Calu3 (cell line): ENCODE results near the gene SLC11A2. TPM values are rescaled to one million over a fixed set of nuclear protein-coding genes. Genes with fewer than 3 reads are reported as not detected.

Source experiments
- BruUV-seq: library from RNA; stranded (reverse); fragments of 400-500 nt; replicated peaks from 2 replicates; lab custom pipeline; 2021; lab: Mats Ljungman, UMichigan
- CTCF ChIA-PET: fragments of 300-600 bp; sonication (Branson Sonifier 250); formaldehyde crosslinking; loops from one replicate; lab custom pipeline; 2022; ENCODE audit warnings: antibody characterized with exemption; lab: Charles Lee
- DNase-seq: peaks from one replicate; pipeline ENCODE4 v3.0.0; 2022
- H3K27ac Mint-ChIP-seq: one replicate; pipeline ENCODE4 v1.8.0; 2022; ENCODE audit warnings: mixed read lengths; ENCODE audit not compliant: unreplicated experiment
- H3K27me3 Mint-ChIP-seq: one replicate; pipeline ENCODE4 v1.8.0; 2022; ENCODE audit warnings: mixed read lengths; ENCODE audit not compliant: unreplicated experiment
- H3K36me3 Mint-ChIP-seq: one replicate; pipeline ENCODE4 v1.8.0; 2022; ENCODE audit warnings: mild to moderate bottlenecking, moderate library complexity, mixed read lengths; ENCODE audit not compliant: insufficient read depth, unreplicated experiment
- H3K4me1 Mint-ChIP-seq: one replicate; pipeline ENCODE4 v1.8.0; 2022; ENCODE audit warnings: mild to moderate bottlenecking, low read depth, mixed read lengths; ENCODE audit not compliant: unreplicated experiment
- H3K4me3 Mint-ChIP-seq: one replicate; pipeline ENCODE4 v1.8.0; 2022; ENCODE audit warnings: mild to moderate bottlenecking, low read depth, moderate library complexity, mixed read lengths; ENCODE audit not compliant: unreplicated experiment
- H3K9me3 Mint-ChIP-seq: one replicate; pipeline ENCODE4 v1.8.0; 2022; ENCODE audit warnings: low read depth, mixed read lengths; ENCODE audit not compliant: unreplicated experiment
- intact Hi-C: fragments of 100-400 bp; cut with micrococcal nuclease; formaldehyde crosslinking; loops from one replicate; pipeline ENCODE4 v1.10.0; 2022; ENCODE audit not compliant: unreplicated experiment
- total RNA-seq: library from RNA; stranded (reverse); gene quantifications from 2 replicates; pipeline ENCODE4 v1.2.3, GENCODE V29; 2022
- TF ChIP-seq, protein P1 (sequence below): fragments of 200-600 bp; IDR thresholded peaks from one replicate; pipeline ENCODE4 v1.8.0; 2022; ENCODE audit warnings: antibody characterized with exemption; ENCODE audit not compliant: unreplicated experiment

SLC11A2 gene
- total RNA-seq, 1 experiment from 2014 or later, result 51.3 TPM

DNA sequence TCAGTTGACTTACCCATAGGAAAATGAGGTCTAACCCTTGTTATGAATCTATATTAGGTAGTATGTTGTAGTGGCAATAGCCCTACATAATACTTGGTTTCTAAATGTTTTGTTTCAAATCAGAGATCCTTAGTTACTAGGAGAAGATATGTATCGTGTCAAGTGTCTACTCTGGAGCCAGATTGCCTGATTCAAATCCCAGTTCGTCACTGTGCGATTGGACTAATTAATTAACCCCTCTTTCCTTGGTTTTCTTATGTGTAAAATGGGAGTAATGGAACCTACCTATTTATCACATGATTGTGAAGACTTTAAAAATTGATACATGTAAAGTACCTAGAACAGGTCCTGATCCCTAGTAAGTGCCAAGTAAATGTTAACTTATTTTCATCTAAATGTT lies 23.3 kb upstream of the SLC11A2 start:
- TF ChIP-seq, protein P1, sequence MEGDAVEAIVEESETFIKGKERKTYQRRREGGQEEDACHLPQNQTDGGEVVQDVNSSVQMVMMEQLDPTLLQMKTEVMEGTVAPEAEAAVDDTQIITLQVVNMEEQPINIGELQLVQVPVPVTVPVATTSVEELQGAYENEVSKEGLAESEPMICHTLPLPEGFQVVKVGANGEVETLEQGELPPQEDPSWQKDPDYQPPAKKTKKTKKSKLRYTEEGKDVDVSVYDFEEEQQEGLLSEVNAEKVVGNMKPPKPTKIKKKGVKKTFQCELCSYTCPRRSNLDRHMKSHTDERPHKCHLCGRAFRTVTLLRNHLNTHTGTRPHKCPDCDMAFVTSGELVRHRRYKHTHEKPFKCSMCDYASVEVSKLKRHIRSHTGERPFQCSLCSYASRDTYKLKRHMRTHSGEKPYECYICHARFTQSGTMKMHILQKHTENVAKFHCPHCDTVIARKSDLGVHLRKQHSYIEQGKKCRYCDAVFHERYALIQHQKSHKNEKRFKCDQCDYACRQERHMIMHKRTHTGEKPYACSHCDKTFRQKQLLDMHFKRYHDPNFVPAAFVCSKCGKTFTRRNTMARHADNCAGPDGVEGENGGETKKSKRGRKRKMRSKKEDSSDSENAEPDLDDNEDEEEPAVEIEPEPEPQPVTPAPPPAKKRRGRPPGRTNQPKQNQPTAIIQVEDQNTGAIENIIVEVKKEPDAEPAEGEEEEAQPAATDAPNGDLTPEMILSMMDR, result no peak
- Mint-ChIP-seq H3K9me3 (no peaks in the 10 kb centered on the region), H3K36me3 (peaks cover 25% of the 10 kb centered on the region), H3K4me3 (peak overlapping the region; percentile 88), H3K4me1 (no peaks in the 10 kb centered on the region), H3K27me3 (no peaks in the 10 kb centered on the region), H3K27ac (no peak overlapping the region)
- intact Hi-C loops, result no loop called here
- BruUV-seq, result no TSS peak
- no peak for DNase-seq
- CTCF ChIA-PET, result no interaction called here

DNA sequence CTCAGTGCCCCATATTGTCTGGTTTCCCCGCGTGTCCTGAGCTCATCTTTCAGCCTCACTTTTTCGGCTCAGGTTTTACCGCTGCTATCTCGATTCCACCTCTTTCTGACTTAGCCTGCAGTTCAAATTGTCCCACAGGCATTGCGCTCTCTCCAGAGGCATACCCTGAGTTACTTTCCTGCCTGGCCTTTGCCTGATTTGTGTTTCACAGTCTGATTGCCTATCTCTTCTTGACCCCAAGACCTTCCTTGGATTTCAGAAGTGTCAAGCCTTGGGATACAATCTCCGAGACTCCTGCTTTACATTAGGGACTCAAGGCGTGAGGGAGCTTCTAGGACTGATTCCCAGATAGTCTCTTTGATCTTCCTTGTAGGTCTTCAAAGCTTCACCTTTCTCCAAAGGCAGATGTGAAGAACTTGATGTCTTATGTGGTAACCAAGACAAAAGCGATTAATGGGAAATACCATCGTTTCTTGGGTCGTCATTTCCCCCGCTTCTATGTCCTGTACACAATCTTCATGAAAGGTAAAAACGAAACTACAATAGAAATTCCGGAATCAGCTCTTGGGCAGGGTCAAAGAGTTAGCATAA lies 22.6 kb upstream of the SLC11A2 start:
- CTCF ChIA-PET, result interaction anchor here (0.8 kb wide), 1 partner anchor 50 kb away, joined by 4 read pairs; no protein-coding TSS in a partner anchor
- Mint-ChIP-seq H3K9me3 (no peaks in the 10 kb centered on the region), H3K27ac (peak overlapping the region; percentile 96), H3K27me3 (no peaks in the 10 kb centered on the region), H3K4me1 (no peaks in the 10 kb centered on the region), H3K36me3 (peaks cover 25% of the 10 kb centered on the region), H3K4me3 (peak overlapping the region; percentile 88)
- intact Hi-C loops, result no loop called here
- BruUV-seq, result TSS peak; percentile 73
- TF ChIP-seq, protein P1, result no peak
- no peak for DNase-seq

DNA sequence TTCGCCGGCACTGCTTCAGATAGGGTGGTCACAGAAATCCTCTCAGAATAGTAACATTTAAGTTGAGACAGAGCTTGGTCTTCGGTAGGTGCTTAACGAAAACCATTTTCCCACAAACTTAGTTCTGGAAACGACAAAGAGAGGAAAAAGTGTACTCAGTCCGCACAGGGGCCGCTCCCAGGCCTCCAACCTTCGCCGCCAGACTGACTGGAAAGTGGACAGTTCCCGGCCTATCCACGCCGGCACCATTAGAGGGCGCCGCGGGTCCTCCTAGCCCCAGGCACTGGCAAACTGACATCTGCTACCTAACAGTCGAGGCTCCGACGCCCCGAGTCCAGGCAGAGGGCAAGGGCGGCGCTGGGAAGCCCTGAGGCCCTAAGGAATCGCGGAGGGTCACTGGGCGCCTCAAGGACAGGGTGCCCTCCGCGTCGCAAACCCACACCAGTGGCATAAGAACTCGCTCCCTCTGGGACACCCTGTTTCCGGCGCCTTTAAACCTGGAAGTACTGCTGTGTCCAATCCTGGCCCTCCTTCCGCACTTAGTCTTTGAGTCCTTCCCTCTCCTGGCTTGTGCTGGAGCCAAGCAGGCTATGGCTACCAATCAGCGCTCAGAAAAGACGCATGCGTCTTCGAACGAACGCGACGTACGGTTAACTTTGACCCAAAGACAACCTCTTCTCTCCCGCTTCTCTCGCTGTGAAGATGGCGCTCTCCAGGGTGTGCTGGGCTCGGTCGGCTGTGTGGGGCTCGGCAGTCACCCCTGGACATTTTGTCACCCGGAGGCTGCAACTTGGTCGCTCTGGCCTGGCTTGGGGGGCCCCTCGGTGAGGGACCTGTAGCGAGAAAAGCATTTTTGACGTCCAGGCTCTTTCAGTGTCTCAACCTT lies 21.7 kb upstream of the SLC11A2 start, which contains the start of gene LETMD1:
Gene LETMD1, plus strand, starts transcription at position 673 of the 886 bp plus-strand sequence. Its CDS starts 30 bp downstream, at position 703.
- CTCF ChIA-PET, result interaction anchor here (0.8 kb wide), 1 partner anchor 51 kb away, joined by 4 read pairs; no protein-coding TSS in a partner anchor

GRCh38 chr12:51036279-51036678 lies 10.1 kb upstream of the SLC11A2 start:
- Mint-ChIP-seq H3K4me1 (peaks cover 16% of the 10 kb centered on the region), H3K27ac (no peak overlapping the region), H3K36me3 (no peaks in the 10 kb centered on the region), H3K27me3 (no peaks in the 10 kb centered on the region), H3K4me3 (no peak overlapping the region), H3K9me3 (no peaks in the 10 kb centered on the region)
- TF ChIP-seq, protein P1, result no peak
- CTCF ChIA-PET, result no interaction called here
- intact Hi-C loops, result no loop called here
- no peak for DNase-seq
- BruUV-seq, result no TSS peak

More for the DNA sequence above, 21.7 kb upstream of the SLC11A2 start, which contains the start of gene LETMD1:
- H3K9me3 Mint-ChIP-seq, result no peaks in the 10 kb centered on the region
- no peaks in the 10 kb centered on the region for H3K4me1 Mint-ChIP-seq
- TF ChIP-seq, protein P1, result peak; percentile 66
- H3K4me3 Mint-ChIP-seq, result peak within 1 kb of the TSS; percentile 88
- no peaks in the 10 kb centered on the region for H3K27me3 Mint-ChIP-seq
- intact Hi-C loops, result no loop called here
- peak within 1 kb of the TSS; percentile 96 for H3K27ac Mint-ChIP-seq
- H3K36me3 Mint-ChIP-seq, result peaks cover 25% of the 10 kb centered on the region
- TSS peak; percentile 89 for BruUV-seq
- DNase-seq, result peak; percentile 85
